ENCODE data around the gene ATL2. TPM values are rescaled to one million over a fixed set of nuclear protein-coding genes. Genes with fewer than 3 reads are reported as not detected.
"Not testable (repeated sequence)": the region's sequence is repeated elsewhere in the genome, so short reads cannot be mapped to it uniquely, and the experiment has no call there.

ATL2 gene
- total RNA-seq, 1 donor from 2014 or later, result 72.9 TPM

DNA sequence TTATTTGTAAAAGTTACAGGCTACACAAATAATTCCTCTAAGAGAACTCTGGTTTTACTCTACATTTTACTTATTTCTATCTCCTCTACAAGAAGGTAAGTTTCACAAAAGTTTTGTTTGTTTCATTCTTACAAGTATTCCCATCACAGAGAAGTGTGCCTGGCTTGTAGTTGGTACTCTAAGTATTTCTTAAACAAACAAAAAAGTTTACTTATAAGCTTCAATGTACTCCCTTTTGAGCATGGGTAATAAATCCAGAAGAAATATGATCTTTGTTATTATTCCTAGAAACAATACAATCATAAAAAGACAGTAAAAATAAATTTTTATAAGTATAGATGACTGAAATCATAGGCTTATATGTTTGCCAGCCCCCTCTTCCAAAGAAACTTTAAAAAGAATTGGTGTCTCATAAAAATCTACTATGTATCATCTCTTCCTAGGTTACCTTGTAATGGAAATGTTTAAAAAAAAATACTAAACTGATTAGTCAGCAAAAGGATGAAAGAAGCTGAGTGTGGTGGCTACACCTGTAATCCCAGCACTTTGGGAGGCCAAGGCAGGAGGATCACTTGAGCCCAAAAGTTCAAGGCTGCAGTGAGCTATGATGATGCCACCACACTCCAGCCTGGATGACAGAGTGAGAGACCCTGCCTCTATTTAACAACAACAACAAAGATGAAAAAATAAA lies 54.7 kb downstream of the ATL2 start:
- peaks cover 36% of the 10 kb centered on the region for H3K4me1 Mint-ChIP-seq
- TF ChIP-seq, protein P1, sequence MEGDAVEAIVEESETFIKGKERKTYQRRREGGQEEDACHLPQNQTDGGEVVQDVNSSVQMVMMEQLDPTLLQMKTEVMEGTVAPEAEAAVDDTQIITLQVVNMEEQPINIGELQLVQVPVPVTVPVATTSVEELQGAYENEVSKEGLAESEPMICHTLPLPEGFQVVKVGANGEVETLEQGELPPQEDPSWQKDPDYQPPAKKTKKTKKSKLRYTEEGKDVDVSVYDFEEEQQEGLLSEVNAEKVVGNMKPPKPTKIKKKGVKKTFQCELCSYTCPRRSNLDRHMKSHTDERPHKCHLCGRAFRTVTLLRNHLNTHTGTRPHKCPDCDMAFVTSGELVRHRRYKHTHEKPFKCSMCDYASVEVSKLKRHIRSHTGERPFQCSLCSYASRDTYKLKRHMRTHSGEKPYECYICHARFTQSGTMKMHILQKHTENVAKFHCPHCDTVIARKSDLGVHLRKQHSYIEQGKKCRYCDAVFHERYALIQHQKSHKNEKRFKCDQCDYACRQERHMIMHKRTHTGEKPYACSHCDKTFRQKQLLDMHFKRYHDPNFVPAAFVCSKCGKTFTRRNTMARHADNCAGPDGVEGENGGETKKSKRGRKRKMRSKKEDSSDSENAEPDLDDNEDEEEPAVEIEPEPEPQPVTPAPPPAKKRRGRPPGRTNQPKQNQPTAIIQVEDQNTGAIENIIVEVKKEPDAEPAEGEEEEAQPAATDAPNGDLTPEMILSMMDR (conservative IDR thresholded peaks at IDR 0.05), result no peak
- no peaks in the 10 kb centered on the region for H3K27me3 Mint-ChIP-seq (ENCODE audit: low read depth)
- H3K36me3 Mint-ChIP-seq (ENCODE audit: low read depth), result peaks cover 13% of the 10 kb centered on the region
- H3K27ac Mint-ChIP-seq (ENCODE audit: unreplicated experiment), result no peak overlapping the region
- H3K4me3 Mint-ChIP-seq, result no peak overlapping the region
- H3K9me3 Mint-ChIP-seq, result no peaks in the 10 kb centered on the region
- no peak for DNase-seq (ENCODE audit: low read depth, low spot score)

- DNase-seq (ENCODE audit: low read depth, low spot score); H3K4me3 Mint-ChIP-seq; H3K27ac Mint-ChIP-seq (ENCODE audit: unreplicated experiment); H3K36me3 Mint-ChIP-seq (ENCODE audit: low read depth); H3K27me3 Mint-ChIP-seq (ENCODE audit: low read depth); H3K9me3 Mint-ChIP-seq: not testable (repeated sequence)
- peaks cover 15% of the 10 kb centered on the region for H3K4me1 Mint-ChIP-seq
Measured at GRCh38 chr2:38319240-38319639, 57.8 kb downstream of the ATL2 start.

DNA sequence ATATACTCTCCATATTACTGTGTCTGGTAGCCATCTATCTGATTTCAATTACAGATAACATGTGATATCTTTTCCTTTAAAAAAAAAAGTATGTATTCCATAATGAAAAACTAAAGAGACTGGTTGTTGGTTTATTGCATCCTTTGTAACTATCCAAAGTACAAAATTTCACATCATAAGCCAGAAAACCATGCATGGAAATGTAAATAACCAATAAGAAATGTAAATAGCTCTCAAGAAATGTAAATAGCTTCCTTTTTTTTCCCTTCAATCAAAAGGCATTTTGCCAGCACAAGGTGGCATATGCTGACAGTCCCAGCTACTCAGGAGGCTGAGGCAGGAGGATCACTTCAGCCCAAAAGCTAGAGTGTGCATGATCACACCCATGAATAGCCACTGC lies 59.3 kb downstream of the ATL2 start:
- Mint-ChIP-seq H3K27me3 (ENCODE audit: low read depth) (no peaks in the 10 kb centered on the region), H3K9me3 (no peaks in the 10 kb centered on the region), H3K36me3 (ENCODE audit: low read depth) (peaks cover 10% of the 10 kb centered on the region), H3K4me3 (no peak overlapping the region), H3K4me1 (peaks cover 10% of the 10 kb centered on the region), H3K27ac (ENCODE audit: unreplicated experiment) (no peak overlapping the region)
- TF ChIP-seq, protein P1 (conservative IDR thresholded peaks at IDR 0.05), result no peak
- DNase-seq (ENCODE audit: low read depth, low spot score), result no peak

GRCh38 chr2:38315707-38316333 lies 61.3 kb downstream of the ATL2 start:
- Mint-ChIP-seq H3K9me3 (no peaks in the 10 kb centered on the region), H3K36me3 (ENCODE audit: low read depth) (peaks cover 12% of the 10 kb centered on the region), H3K27ac (ENCODE audit: unreplicated experiment) (no peak overlapping the region), H3K27me3 (ENCODE audit: low read depth) (no peaks in the 10 kb centered on the region), H3K4me3 (no peak overlapping the region), H3K4me1 (peaks cover 10% of the 10 kb centered on the region)
- peak; percentile 23 for DNase-seq (ENCODE audit: low read depth, low spot score)
- TF ChIP-seq, protein P1 (conservative IDR thresholded peaks at IDR 0.05), result peak; percentile 80

DNA sequence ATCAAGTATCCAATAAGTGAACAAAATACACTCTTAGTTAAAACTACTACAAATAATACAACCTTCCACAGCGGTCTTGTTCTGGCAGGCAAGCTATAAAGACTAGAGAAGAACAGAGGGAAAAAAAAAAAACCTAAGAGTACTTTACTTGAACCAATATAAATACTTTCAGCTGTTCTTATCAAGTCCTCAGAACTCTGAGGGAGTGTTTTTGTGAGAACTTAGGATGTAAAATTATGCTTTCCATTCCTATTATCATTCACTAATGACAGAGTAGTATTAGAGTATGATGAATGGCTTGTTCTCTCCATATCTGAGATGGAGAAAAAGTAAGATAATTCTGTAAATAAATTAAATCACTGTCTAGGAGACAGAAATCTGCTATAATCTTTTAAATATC lies 68.3 kb downstream of the ATL2 start:
- Mint-ChIP-seq H3K4me3 (no peak overlapping the region), H3K27me3 (ENCODE audit: low read depth) (no peaks in the 10 kb centered on the region), H3K36me3 (ENCODE audit: low read depth) (peaks cover 42% of the 10 kb centered on the region), H3K4me1 (no peaks in the 10 kb centered on the region), H3K9me3 (no peaks in the 10 kb centered on the region), H3K27ac (ENCODE audit: unreplicated experiment) (no peak overlapping the region)
- DNase-seq (ENCODE audit: low read depth, low spot score), result no peak
- TF ChIP-seq, protein P1 (conservative IDR thresholded peaks at IDR 0.05), result no peak
